ENCODE measurements around the gene SCARF1.

GRCh38 chr17:1621273-1621954 is 24.1 kb downstream of the SCARF1 start:
- no peak for TF ChIP-seq CTCF (conservative IDR thresholded peaks at IDR 0.05; ENCODE audit: low read depth, low read length)
- TF ChIP-seq EZH2 (IDR thresholded peaks at IDR 0.05; ENCODE audit: low read length, unreplicated experiment), result no peak
